OCI-LY7 (cell line): Measurements from ENCODE around the gene UBE2L6.

Experiments
- EZH2phosphoT487 ChIP-seq: fragments of 200-600 bp; sonication (generic); IDR thresholded peaks from 2 replicates; pipeline ENCODE4 v1.6.1; 2018; ENCODE audit warnings: low read depth, borderline replicate concordance, mild to moderate bottlenecking, mixed run types, antibody characterized with exemption, low read length, moderate library complexity, mixed read lengths
- TF ChIP-seq, protein P1 (sequence below): fragments of 200-600 bp; sonication (generic); conservative IDR thresholded peaks from 2 replicates; pipeline ENCODE4 v1.5.1; 2014; ENCODE audit warnings: mild to moderate bottlenecking, antibody characterized with exemption, low read length, moderate library complexity, mixed read lengths

DNA sequence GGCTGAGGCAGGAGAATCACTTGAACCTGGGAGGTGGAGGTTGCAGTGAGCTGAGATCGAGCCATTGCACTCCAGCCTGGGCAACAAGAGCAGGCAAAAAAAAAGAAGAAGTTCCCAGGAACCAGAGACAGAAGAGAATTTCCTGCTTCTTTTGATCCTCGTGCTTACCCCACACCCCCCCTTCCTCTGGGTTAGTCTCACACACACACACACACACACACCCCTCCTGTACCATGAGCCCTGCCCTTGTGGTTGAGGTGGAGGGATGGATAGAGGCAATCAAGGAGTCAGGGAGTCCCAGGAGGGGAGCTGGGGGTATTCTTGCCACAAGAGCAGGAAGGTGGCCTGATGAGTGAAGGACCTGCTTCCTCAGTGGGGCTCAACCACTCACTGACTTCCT lies 4.1 kb upstream of the UBE2L6 start:
- TF ChIP-seq, protein P1, sequence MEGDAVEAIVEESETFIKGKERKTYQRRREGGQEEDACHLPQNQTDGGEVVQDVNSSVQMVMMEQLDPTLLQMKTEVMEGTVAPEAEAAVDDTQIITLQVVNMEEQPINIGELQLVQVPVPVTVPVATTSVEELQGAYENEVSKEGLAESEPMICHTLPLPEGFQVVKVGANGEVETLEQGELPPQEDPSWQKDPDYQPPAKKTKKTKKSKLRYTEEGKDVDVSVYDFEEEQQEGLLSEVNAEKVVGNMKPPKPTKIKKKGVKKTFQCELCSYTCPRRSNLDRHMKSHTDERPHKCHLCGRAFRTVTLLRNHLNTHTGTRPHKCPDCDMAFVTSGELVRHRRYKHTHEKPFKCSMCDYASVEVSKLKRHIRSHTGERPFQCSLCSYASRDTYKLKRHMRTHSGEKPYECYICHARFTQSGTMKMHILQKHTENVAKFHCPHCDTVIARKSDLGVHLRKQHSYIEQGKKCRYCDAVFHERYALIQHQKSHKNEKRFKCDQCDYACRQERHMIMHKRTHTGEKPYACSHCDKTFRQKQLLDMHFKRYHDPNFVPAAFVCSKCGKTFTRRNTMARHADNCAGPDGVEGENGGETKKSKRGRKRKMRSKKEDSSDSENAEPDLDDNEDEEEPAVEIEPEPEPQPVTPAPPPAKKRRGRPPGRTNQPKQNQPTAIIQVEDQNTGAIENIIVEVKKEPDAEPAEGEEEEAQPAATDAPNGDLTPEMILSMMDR = no peak
- no peak for TF ChIP-seq EZH2phosphoT487
